Mammary epithelial cell (primary cell): ENCODE measurements around the gene LIPN.

ENCODE experiments used
- EZH2 ChIP-seq: IDR thresholded peaks from 2 replicates; pipeline ENCODE4 v1.6.1; 2012; ENCODE audit warnings: low read length, inconsistent platforms, borderline replicate concordance
- TF ChIP-seq, protein P1 (sequence below), 2 donors: IDR thresholded peaks in 1 of 2; conservative IDR thresholded peaks in 1 of 2; 2 replicates each; pipeline ENCODE4 v1.5.1; 2011 to 2012; ENCODE audit warnings: inconsistent platforms in 2 of 2, low read length in 2 of 2, mild to moderate bottlenecking in 2 of 2, control low read depth in 1 of 2, low read depth in 1 of 2; ENCODE audit not compliant: insufficient read depth in 1 of 2; ENCODE audit errors: extremely low read depth in 1 of 2

DNA sequence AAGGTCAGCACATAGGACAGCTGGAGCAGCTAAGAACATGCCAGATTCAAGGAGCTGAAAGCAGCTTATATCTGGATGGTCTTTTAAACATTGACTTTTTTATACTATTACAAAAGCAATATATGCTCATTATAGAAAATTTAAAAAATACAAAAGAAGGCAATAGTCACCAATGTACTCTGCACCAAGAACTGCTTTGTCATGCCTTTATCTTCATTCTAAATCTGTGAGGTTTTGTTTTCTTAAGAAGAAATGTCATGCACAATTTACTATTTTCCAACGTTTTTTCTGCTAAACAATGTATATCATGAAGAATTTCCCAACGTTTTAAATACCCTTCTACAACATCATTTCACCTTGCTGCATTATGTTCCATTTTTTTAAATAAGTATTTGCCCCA is 45.5 kb downstream of the LIPN start:
- TF ChIP-seq, protein P1, sequence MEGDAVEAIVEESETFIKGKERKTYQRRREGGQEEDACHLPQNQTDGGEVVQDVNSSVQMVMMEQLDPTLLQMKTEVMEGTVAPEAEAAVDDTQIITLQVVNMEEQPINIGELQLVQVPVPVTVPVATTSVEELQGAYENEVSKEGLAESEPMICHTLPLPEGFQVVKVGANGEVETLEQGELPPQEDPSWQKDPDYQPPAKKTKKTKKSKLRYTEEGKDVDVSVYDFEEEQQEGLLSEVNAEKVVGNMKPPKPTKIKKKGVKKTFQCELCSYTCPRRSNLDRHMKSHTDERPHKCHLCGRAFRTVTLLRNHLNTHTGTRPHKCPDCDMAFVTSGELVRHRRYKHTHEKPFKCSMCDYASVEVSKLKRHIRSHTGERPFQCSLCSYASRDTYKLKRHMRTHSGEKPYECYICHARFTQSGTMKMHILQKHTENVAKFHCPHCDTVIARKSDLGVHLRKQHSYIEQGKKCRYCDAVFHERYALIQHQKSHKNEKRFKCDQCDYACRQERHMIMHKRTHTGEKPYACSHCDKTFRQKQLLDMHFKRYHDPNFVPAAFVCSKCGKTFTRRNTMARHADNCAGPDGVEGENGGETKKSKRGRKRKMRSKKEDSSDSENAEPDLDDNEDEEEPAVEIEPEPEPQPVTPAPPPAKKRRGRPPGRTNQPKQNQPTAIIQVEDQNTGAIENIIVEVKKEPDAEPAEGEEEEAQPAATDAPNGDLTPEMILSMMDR (conservative IDR thresholded peaks at IDR 0.05 in 1 of 2, IDR thresholded peaks at IDR 0.05 in 1 of 2; ENCODE audit: extremely low read depth in 1 of 2, insufficient read depth in 1 of 2, low read depth in 1 of 2, low read length in 2 of 2), result no peak
- TF ChIP-seq EZH2, result no peak
